Embryonic facial prominence (tissue), 1 donor: ENCODE data around the gene MLEC.
"Not testable (repeated sequence)": the region's sequence is repeated elsewhere in the genome, so short reads cannot be mapped to it uniquely, and the experiment has no call there.

ENCODE experiments used
- DNase-seq: peaks from one replicate; pipeline ENCODE4 v3.0.0-alpha.2; 2016; ENCODE audit errors: extremely low spot score

The MLEC gene

GRCh38 chr12:120720987-120721801, 34.2 kb downstream of the MLEC start:
- no peak for DNase-seq

GRCh38 chr12:120721866-120722265, 34.9 kb downstream of the MLEC start:
- no peak for DNase-seq

GRCh38 chr12:120722784-120723183, 35.8 kb downstream of the MLEC start:
- DNase-seq = no peak

- DNase-seq = no peak
Observed at GRCh38 chr12:120724720-120725119, 37.8 kb downstream of the MLEC start.

- DNase-seq = no peak
Observed at GRCh38 chr12:120725151-120725658, 38.3 kb downstream of the MLEC start.

GRCh38 chr12:120725659-120726509, 38.9 kb downstream of the MLEC start, which contains the start of gene ACADS:
TSS of gene ACADS (plus strand) at chr12:120725826. CDS start at chr12:120725886, 60 bp downstream.
- DNase-seq = peak; percentile 44

GRCh38 chr12:120726510-120726793, 39.5 kb downstream of the MLEC start:
- no peak for DNase-seq

- DNase-seq = no peak
Observed at GRCh38 chr12:120726961-120727360, 40.0 kb downstream of the MLEC start.

- not testable (repeated sequence) for DNase-seq
Observed at GRCh38 chr12:120732198-120732597, 45.2 kb downstream of the MLEC start.

- no peak for DNase-seq
Observed at GRCh38 chr12:120733574-120733973, 46.6 kb downstream of the MLEC start.

GRCh38 chr12:120734210-120734609, 47.3 kb downstream of the MLEC start:
- DNase-seq = no peak

GRCh38 chr12:120735181-120735580, 48.2 kb downstream of the MLEC start:
- DNase-seq = no peak

- DNase-seq = no peak
Observed at GRCh38 chr12:120736404-120737331, 49.7 kb downstream of the MLEC start.

- no peak for DNase-seq
Observed at GRCh38 chr12:120737557-120738251, 50.8 kb downstream of the MLEC start.

- DNase-seq = no peak
Observed at GRCh38 chr12:120738252-120739030, 51.5 kb downstream of the MLEC start.

GRCh38 chr12:120739031-120739762, 52.2 kb downstream of the MLEC start:
- no peak for DNase-seq

- no peak for DNase-seq
Observed at GRCh38 chr12:120739821-120740613, 53.1 kb downstream of the MLEC start.

- DNase-seq = no peak
Observed at GRCh38 chr12:120740871-120741270, 53.9 kb downstream of the MLEC start.
